Transverse colon (tissue), 4 donors: Measurements from ENCODE around the gene RAET1E. TPM values are rescaled to one million over a fixed set of nuclear protein-coding genes. Genes with fewer than 3 reads are reported as not detected.

Source experiments
- DNase-seq: peaks from one replicate; pipeline ENCODE4 v3.0.0-alpha.2; 2019
- H3K27ac ChIP-seq, 4 donors: fragments of 200-600 bp; sonication (generic); 2 replicates each; pipeline ENCODE4 v1.5.1; 2016 to 2018; ENCODE audit warnings: inconsistent platforms in 4 of 4
- H3K27me3 ChIP-seq: fragments of 200-600 bp; sonication (generic); 2 replicates; pipeline ENCODE4 v1.5.1; 2017; ENCODE audit warnings: inconsistent platforms
- H3K36me3 ChIP-seq, 4 donors: fragments of 200-600 bp; sonication (generic); 2 replicates each; pipeline ENCODE4 v1.5.1; 2017 to 2019; ENCODE audit warnings: inconsistent platforms in 4 of 4
- H3K4me1 ChIP-seq, 4 donors: fragments of 200-600 bp; sonication (generic); 2 replicates each; pipeline ENCODE4 v1.5.1; 2017 to 2020; ENCODE audit warnings: inconsistent platforms in 4 of 4
- H3K4me3 ChIP-seq, 4 donors: fragments of 200-600 bp; sonication (generic); 1 replicate in 1 of 4; 2 replicates in 3 of 4; pipeline versions ENCODE4 v1.5.1 to v1.6.1; 2017 to 2019; ENCODE audit warnings: inconsistent platforms in 4 of 4
- H3K9me3 ChIP-seq, 2 donors: fragments of 200-600 bp; sonication (generic); 2 replicates each; pipeline ENCODE4 v1.5.1; 2017 to 2019; ENCODE audit warnings: inconsistent platforms in 2 of 2
- CTCF ChIP-seq, 5 experiments: fragments of 200-600 bp in 3 of 5; fragments of 450-650 bp in 2 of 5; sonication (generic) in 3 of 5; IDR thresholded peaks; 1 replicate in 2 of 5; 2 replicates in 3 of 5; pipeline ENCODE4 v1.5.1; 2016 to 2017; ENCODE audit warnings: antibody characterized with exemption in 5 of 5, inconsistent platforms in 3 of 5, mild to moderate bottlenecking in 2 of 5, moderate library complexity in 1 of 5
- EP300 ChIP-seq: sonication (generic); formaldehyde crosslinking; IDR thresholded peaks from one replicate; pipeline ENCODE4 v1.6.1; 2017; ENCODE audit warnings: antibody characterized with exemption, low read depth
- POLR2A ChIP-seq: fragments of 450-650 bp; IDR thresholded peaks from one replicate; pipeline ENCODE4 v1.6.1; 2016; ENCODE audit warnings: antibody characterized with exemption, mild to moderate bottlenecking, moderate library complexity
- POLR2AphosphoS5 ChIP-seq, 3 donors: sonication (generic); formaldehyde crosslinking; IDR thresholded peaks; one replicate each; pipeline ENCODE4 v1.6.1; 2016; ENCODE audit warnings: antibody characterized with exemption in 3 of 3
- WGBS, 2 donors: methylation state at CpG; one replicate each; pipeline ENCODE4 v1.1.5; 2018; ENCODE audit warnings: low coverage in 1 of 2; 5-methylcytosine and 5-hydroxymethylcytosine counted together
- in situ Hi-C, 4 donors: fragments of 200-750 bp; cut with MboI; loops; one replicate each; pipeline versions ENCODE4 v1.15.0 to v1.15.1; 2017; ENCODE audit warnings: low sequenced_read_pairs in 3 of 4, low pct_ligation_motif_present in 1 of 4, low pct_unique_long_range_greater_than_20kb in 1 of 4
- intact Hi-C: fragments of 100-400 bp; cut with DNase I; formaldehyde crosslinking; loops from one replicate; pipeline ENCODE4 v1.15.1; 2023; ENCODE audit warnings: low total_unique reads
- total RNA-seq, 4 donors: library from RNA; depleted of rRNA; stranded (reverse); fragments of >200 nt; gene quantifications; one replicate each; pipeline ENCODE4 v1.1.0, GENCODE V29; 2016

Gene RAET1E
- total RNA-seq, 4 donors from 2014 or later, result not detected

GRCh38 chr6:149888093-149888492, 9.8 kb downstream of the RAET1E start:
- Histone ChIP-seq H3K4me3 (no peak overlapping the region), H3K27ac (no peak overlapping the region), H3K4me1 (no peaks in the 10 kb centered on the region), H3K36me3 (no peaks in the 10 kb centered on the region), H3K27me3 (no peaks in the 10 kb centered on the region), H3K9me3 (no peaks in the 10 kb centered on the region)
- TF ChIP-seq POLR2A, result no peak
- TF ChIP-seq CTCF (IDR thresholded peaks at IDR 0.05), result no peak
- TF ChIP-seq POLR2AphosphoS5 (IDR thresholded peaks at IDR 0.05), result no peak
- no peak for TF ChIP-seq EP300
- in situ Hi-C loops (no loop called here), intact Hi-C loops (no loop called here)
- WGBS, 2 donors, result 48 to 92% methylated on average over 6 to 9 of the region's 9 CpGs
- DNase-seq, result peak; percentile 57

- no peaks in the 10 kb centered on the region for H3K27me3 ChIP-seq
- H3K27ac ChIP-seq, result no peak overlapping the region
- no peaks in the 10 kb centered on the region for H3K36me3 ChIP-seq
- no peaks in the 10 kb centered on the region for H3K4me1 ChIP-seq
- H3K4me3 ChIP-seq, result no peak overlapping the region
- no peaks in the 10 kb centered on the region for H3K9me3 ChIP-seq
- no peak for DNase-seq
- WGBS, 2 donors, result 71% methylated on average over 3 of the region's 3 CpGs; no CpG with 5 or more reads in 1 of the 2 donors
- intact Hi-C loops, result no loop called here
- TF ChIP-seq CTCF (IDR thresholded peaks at IDR 0.05), result no peak
- no peak for TF ChIP-seq EP300
- no peak for TF ChIP-seq POLR2A
- TF ChIP-seq POLR2AphosphoS5 (IDR thresholded peaks at IDR 0.05), result no peak
- in situ Hi-C loops, result no loop called here
These were observed 10.6 kb downstream of the RAET1E start for GRCh38 chr6:149887343-149887742.

GRCh38 chr6:149885888-149886287, 12.0 kb downstream of the RAET1E start:
- H3K9me3 ChIP-seq, result no peaks in the 10 kb centered on the region
- in situ Hi-C loops (no loop called here), intact Hi-C loops (no loop called here)
- H3K27me3 ChIP-seq, result no peaks in the 10 kb centered on the region
- DNase-seq, result no peak
- no peak overlapping the region for H3K4me3 ChIP-seq
- TF ChIP-seq EP300 (no peak), CTCF (IDR thresholded peaks at IDR 0.05) (no peak), POLR2A (no peak), POLR2AphosphoS5 (IDR thresholded peaks at IDR 0.05) (no peak)
- 83 to 84% methylated on average over 3 of the region's 3 CpGs for WGBS, 2 donors
- no peak overlapping the region for H3K27ac ChIP-seq
- H3K36me3 ChIP-seq, result no peaks in the 10 kb centered on the region
- no peaks in the 10 kb centered on the region for H3K4me1 ChIP-seq

GRCh38 chr6:149884617-149885016, 13.3 kb downstream of the RAET1E start:
- Histone ChIP-seq H3K9me3 (no peaks in the 10 kb centered on the region), H3K27ac (no peak overlapping the region), H3K27me3 (no peaks in the 10 kb centered on the region), H3K4me1 (no peaks in the 10 kb centered on the region), H3K36me3 (no peaks in the 10 kb centered on the region), H3K4me3 (no peak overlapping the region)
- DNase-seq, result no peak
- in situ Hi-C loops, result no loop called here
- intact Hi-C loops, result no loop called here
- 50 to 87% methylated on average over 1 to 7 of the region's 7 CpGs for WGBS, 2 donors
- no peak for TF ChIP-seq POLR2AphosphoS5 (IDR thresholded peaks at IDR 0.05)
- no peak for TF ChIP-seq CTCF (IDR thresholded peaks at IDR 0.05)
- TF ChIP-seq POLR2A, result no peak
- no peak for TF ChIP-seq EP300
